Globus pallidus (tissue), 1 donor: ENCODE measurements around the gene TNNT3.
"Not testable (repeated sequence)": the region's sequence is repeated elsewhere in the genome, so short reads cannot be mapped to it uniquely, and the experiment has no call there.

Experiments used
- DNase-seq: peaks from one replicate; pipeline ENCODE4 v3.0.0-alpha.2; 2015; ENCODE audit warnings: low spot score

The TNNT3 gene

GRCh38 chr11:1935156-1936071, 15.9 kb downstream of the TNNT3 start:
- DNase-seq, result no peak

GRCh38 chr11:1936072-1936780, 16.7 kb downstream of the TNNT3 start:
- no peak for DNase-seq

- no peak for DNase-seq
Measured at GRCh38 chr11:1936781-1937615, 17.5 kb downstream of the TNNT3 start.

GRCh38 chr11:1937616-1938342, 18.3 kb downstream of the TNNT3 start:
- DNase-seq, result no peak

GRCh38 chr11:1938343-1939005, 19.0 kb downstream of the TNNT3 start:
- no peak for DNase-seq

GRCh38 chr11:1939006-1939625, 19.6 kb downstream of the TNNT3 start:
- DNase-seq, result no peak

- not testable (repeated sequence) for DNase-seq
Measured at GRCh38 chr11:1939788-1940187, 20.3 kb downstream of the TNNT3 start.

- no peak for DNase-seq
Measured at GRCh38 chr11:1942558-1943260, 23.2 kb downstream of the TNNT3 start.

GRCh38 chr11:1943576-1943975, 24.1 kb downstream of the TNNT3 start:
- no peak for DNase-seq

GRCh38 chr11:1943977-1944376, 24.5 kb downstream of the TNNT3 start:
- DNase-seq, result no peak

- no peak for DNase-seq
Measured at GRCh38 chr11:1946812-1947484, 27.4 kb downstream of the TNNT3 start, which contains the start of gene MRPL23. Gene MRPL23, plus strand, starts transcription at chr11:1947332. Its CDS starts 31 bp downstream, at chr11:1947363.

GRCh38 chr11:1947592-1948237, 28.2 kb downstream of the TNNT3 start:
- no peak for DNase-seq

- no peak for DNase-seq
Measured at GRCh38 chr11:1948389-1948788, 28.9 kb downstream of the TNNT3 start.

- no peak for DNase-seq
Measured at GRCh38 chr11:1949302-1949701, 29.8 kb downstream of the TNNT3 start.

GRCh38 chr11:1949922-1950321, 30.4 kb downstream of the TNNT3 start:
- DNase-seq, result no peak

GRCh38 chr11:1952806-1953482, 33.4 kb downstream of the TNNT3 start:
- DNase-seq, result no peak

- no peak for DNase-seq
Measured at GRCh38 chr11:1953489-1954266, 34.2 kb downstream of the TNNT3 start.
